Kidney epithelial cell (primary cell): Measurements from ENCODE around the gene MYLK. TPM values are rescaled to one million over a fixed set of nuclear protein-coding genes. Genes with fewer than 3 reads are reported as not detected.

Experiments used
- DNase-seq: peaks from one replicate; pipeline ENCODE4 v3.0.0-alpha.2; 2010; ENCODE audit warnings: low read depth
- H3K27me3 ChIP-seq: 2 replicates; pipeline ENCODE4 v1.6.0; 2011; ENCODE audit warnings: low read length; ENCODE audit not compliant: control insufficient read depth, insufficient read depth
- H3K36me3 ChIP-seq: 2 replicates; pipeline ENCODE4 v1.5.1; 2011; ENCODE audit warnings: low read length; ENCODE audit not compliant: control insufficient read depth, insufficient read depth
- H3K4me3 ChIP-seq: 2 replicates; pipeline ENCODE4 v1.5.1; 2011; ENCODE audit warnings: low read depth, mild to moderate bottlenecking, control low read depth, low read length
- CTCF ChIP-seq: IDR thresholded peaks from 2 replicates; pipeline ENCODE4 v1.5.1; 2011; ENCODE audit warnings: mild to moderate bottlenecking, moderate library complexity, low read length, control low read depth, inconsistent platforms; ENCODE audit not compliant: insufficient read depth, poor library complexity, severe bottlenecking
- total RNA-seq: library from RNA; depleted of rRNA; stranded (reverse); fragments of >200 nt; gene quantifications from 2 replicates; pipeline ENCODE4 v1.2.3, GENCODE V29; 2015

Gene MYLK
- total RNA-seq, 1 donor from 2014 or later, result 49.7 TPM

- Histone ChIP-seq H3K4me3 (no peak overlapping the region), H3K36me3 (no peaks in the 10 kb centered on the region), H3K27me3 (no peaks in the 10 kb centered on the region)
- no peak for TF ChIP-seq CTCF
- DNase-seq, result peak; percentile 53
Measured at GRCh38 chr3:123871946-123872345, 12.2 kb downstream of the MYLK start.

GRCh38 chr3:123870033-123870432 lies 14.1 kb downstream of the MYLK start:
- Histone ChIP-seq H3K36me3 (no peaks in the 10 kb centered on the region), H3K27me3 (no peaks in the 10 kb centered on the region), H3K4me3 (no peak overlapping the region)
- TF ChIP-seq CTCF, result no peak
- peak; percentile 41 for DNase-seq

GRCh38 chr3:123869165-123869564 lies 15.0 kb downstream of the MYLK start:
- H3K36me3 ChIP-seq, result no peaks in the 10 kb centered on the region
- no peak for TF ChIP-seq CTCF
- DNase-seq, result no peak

GRCh38 chr3:123864706-123865105 lies 19.4 kb downstream of the MYLK start:
- H3K4me3 ChIP-seq, result no peak overlapping the region
- no peaks in the 10 kb centered on the region for H3K27me3 ChIP-seq
- TF ChIP-seq CTCF, result no peak
- H3K36me3 ChIP-seq, result no peaks in the 10 kb centered on the region
- no peak for DNase-seq

More at GRCh38 chr3:123869165-123869564, 15.0 kb downstream of the MYLK start:
- H3K4me3 ChIP-seq, result no peak overlapping the region
- H3K27me3 ChIP-seq, result no peaks in the 10 kb centered on the region

GRCh38 chr3:123862152-123862551 lies 22.0 kb downstream of the MYLK start:
- H3K4me3 ChIP-seq, result no peak overlapping the region
- no peak for DNase-seq
- no peaks in the 10 kb centered on the region for H3K36me3 ChIP-seq
- no peaks in the 10 kb centered on the region for H3K27me3 ChIP-seq
- no peak for TF ChIP-seq CTCF

GRCh38 chr3:123861081-123861836 lies 22.9 kb downstream of the MYLK start:
- no peaks in the 10 kb centered on the region for H3K36me3 ChIP-seq
- no peak for DNase-seq
- no peak overlapping the region for H3K4me3 ChIP-seq
- H3K27me3 ChIP-seq, result no peaks in the 10 kb centered on the region
- no peak for TF ChIP-seq CTCF
